Neural crest cell (in vitro differentiated cells): ENCODE data around the gene DTNB. TPM values are rescaled to one million over a fixed set of nuclear protein-coding genes. Genes with fewer than 3 reads are reported as not detected.

Experiments used
- DNase-seq: peaks from one replicate; pipeline ENCODE4 v3.0.0; 2021; ENCODE audit warnings: low read depth, mixed read lengths, low spot score
- H3K27ac Mint-ChIP-seq: one replicate; pipeline ENCODE4 v1.8.0; 2021; ENCODE audit warnings: mild to moderate bottlenecking, mixed read lengths; ENCODE audit not compliant: unreplicated experiment
- H3K27me3 Mint-ChIP-seq: 2 replicates; pipeline ENCODE4 v1.8.0; 2021; ENCODE audit warnings: low read depth, mild to moderate bottlenecking, mixed read lengths
- H3K36me3 Mint-ChIP-seq: 2 replicates; pipeline ENCODE4 v1.8.0; 2021; ENCODE audit warnings: low read depth, mild to moderate bottlenecking, mixed read lengths
- H3K4me1 Mint-ChIP-seq: 2 replicates; pipeline ENCODE4 v1.8.0; 2021; ENCODE audit warnings: mixed read lengths
- H3K4me3 Mint-ChIP-seq: one replicate; pipeline ENCODE4 v1.8.0; 2021; ENCODE audit warnings: mild to moderate bottlenecking, mixed read lengths
- H3K9me3 Mint-ChIP-seq: 2 replicates; pipeline ENCODE4 v1.8.0; 2021; ENCODE audit warnings: mixed read lengths
- CTCF ChIP-seq: fragments of 200-600 bp; sonication (generic); conservative IDR thresholded peaks from 2 replicates; pipeline ENCODE4 v1.5.0; 2021; ENCODE audit warnings: antibody characterized with exemption, mild to moderate bottlenecking
- total RNA-seq: library from RNA; stranded (reverse); gene quantifications from 2 replicates; pipeline ENCODE4 v1.2.1, GENCODE V29; 2021

DTNB gene
- total RNA-seq, 1 donor from 2014 or later: 29.5 TPM

GRCh38 chr2:25566694-25567093, 106.7 kb downstream of the DTNB start:
- peaks cover 6% of the 10 kb centered on the region for H3K36me3 Mint-ChIP-seq
- no peak for DNase-seq
- no peak for TF ChIP-seq CTCF
- peaks cover 20% of the 10 kb centered on the region for H3K4me1 Mint-ChIP-seq
- H3K27ac Mint-ChIP-seq: no peak overlapping the region
- no peaks in the 10 kb centered on the region for H3K9me3 Mint-ChIP-seq
- H3K27me3 Mint-ChIP-seq: no peaks in the 10 kb centered on the region
- H3K4me3 Mint-ChIP-seq: no peak overlapping the region

- TF ChIP-seq CTCF: no peak
- Mint-ChIP-seq H3K36me3 (peaks cover 6% of the 10 kb centered on the region), H3K9me3 (no peaks in the 10 kb centered on the region), H3K4me1 (peaks cover 20% of the 10 kb centered on the region), H3K27ac (no peak overlapping the region), H3K4me3 (no peak overlapping the region), H3K27me3 (no peaks in the 10 kb centered on the region)
- DNase-seq: no peak
Observed at GRCh38 chr2:25566094-25566493, 107.3 kb downstream of the DTNB start.

- no peak for DNase-seq
- H3K27me3 Mint-ChIP-seq: no peaks in the 10 kb centered on the region
Observed at GRCh38 chr2:25561136-25561850, 112.1 kb downstream of the DTNB start.

GRCh38 chr2:25559148-25559547, 114.2 kb downstream of the DTNB start:
- TF ChIP-seq CTCF: no peak
- peaks cover 33% of the 10 kb centered on the region for H3K4me1 Mint-ChIP-seq

More at GRCh38 chr2:25561136-25561850, 112.1 kb downstream of the DTNB start:
- Mint-ChIP-seq H3K4me1 (peaks cover 33% of the 10 kb centered on the region), H3K4me3 (no peak overlapping the region), H3K27ac (peak overlapping the region; percentile 35), H3K9me3 (peaks cover 7% of the 10 kb centered on the region), H3K36me3 (peaks cover 8% of the 10 kb centered on the region)
- TF ChIP-seq CTCF: no peak

GRCh38 chr2:25558262-25558661, 115.1 kb downstream of the DTNB start:
- TF ChIP-seq CTCF: no peak
- no peak overlapping the region for H3K4me3 Mint-ChIP-seq
- H3K27me3 Mint-ChIP-seq: no peaks in the 10 kb centered on the region
- peaks cover 33% of the 10 kb centered on the region for H3K4me1 Mint-ChIP-seq
- no peak for DNase-seq
- peak overlapping the region; percentile 22 for H3K27ac Mint-ChIP-seq
- H3K9me3 Mint-ChIP-seq: peaks cover 7% of the 10 kb centered on the region
- peaks cover 7% of the 10 kb centered on the region for H3K36me3 Mint-ChIP-seq

More at GRCh38 chr2:25559148-25559547, 114.2 kb downstream of the DTNB start:
- no peak for DNase-seq
- Mint-ChIP-seq H3K4me3 (no peak overlapping the region), H3K27me3 (no peaks in the 10 kb centered on the region), H3K36me3 (peaks cover 8% of the 10 kb centered on the region), H3K27ac (peak overlapping the region; percentile 5), H3K9me3 (peaks cover 7% of the 10 kb centered on the region)
